Measurements from ENCODE around the gene CELSR1.

CELSR1 gene

GRCh38 chr22:46526244-46526839 is 11.1 kb downstream of the CELSR1 start:
- no peak overlapping the region for H3K4me3 ChIP-seq (ENCODE audit: low read depth, low read length)
- TF ChIP-seq, protein P1, sequence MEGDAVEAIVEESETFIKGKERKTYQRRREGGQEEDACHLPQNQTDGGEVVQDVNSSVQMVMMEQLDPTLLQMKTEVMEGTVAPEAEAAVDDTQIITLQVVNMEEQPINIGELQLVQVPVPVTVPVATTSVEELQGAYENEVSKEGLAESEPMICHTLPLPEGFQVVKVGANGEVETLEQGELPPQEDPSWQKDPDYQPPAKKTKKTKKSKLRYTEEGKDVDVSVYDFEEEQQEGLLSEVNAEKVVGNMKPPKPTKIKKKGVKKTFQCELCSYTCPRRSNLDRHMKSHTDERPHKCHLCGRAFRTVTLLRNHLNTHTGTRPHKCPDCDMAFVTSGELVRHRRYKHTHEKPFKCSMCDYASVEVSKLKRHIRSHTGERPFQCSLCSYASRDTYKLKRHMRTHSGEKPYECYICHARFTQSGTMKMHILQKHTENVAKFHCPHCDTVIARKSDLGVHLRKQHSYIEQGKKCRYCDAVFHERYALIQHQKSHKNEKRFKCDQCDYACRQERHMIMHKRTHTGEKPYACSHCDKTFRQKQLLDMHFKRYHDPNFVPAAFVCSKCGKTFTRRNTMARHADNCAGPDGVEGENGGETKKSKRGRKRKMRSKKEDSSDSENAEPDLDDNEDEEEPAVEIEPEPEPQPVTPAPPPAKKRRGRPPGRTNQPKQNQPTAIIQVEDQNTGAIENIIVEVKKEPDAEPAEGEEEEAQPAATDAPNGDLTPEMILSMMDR (IDR thresholded peaks at IDR 0.05; ENCODE audit: borderline replicate concordance, insufficient read depth, low read depth, low read length) = no peak

GRCh38 chr22:46525389-46526243 is 11.8 kb downstream of the CELSR1 start:
- H3K4me3 ChIP-seq (ENCODE audit: low read depth, low read length) = no peak overlapping the region
- TF ChIP-seq, protein P1 (IDR thresholded peaks at IDR 0.05; ENCODE audit: borderline replicate concordance, insufficient read depth, low read depth, low read length) = no peak

DNA sequence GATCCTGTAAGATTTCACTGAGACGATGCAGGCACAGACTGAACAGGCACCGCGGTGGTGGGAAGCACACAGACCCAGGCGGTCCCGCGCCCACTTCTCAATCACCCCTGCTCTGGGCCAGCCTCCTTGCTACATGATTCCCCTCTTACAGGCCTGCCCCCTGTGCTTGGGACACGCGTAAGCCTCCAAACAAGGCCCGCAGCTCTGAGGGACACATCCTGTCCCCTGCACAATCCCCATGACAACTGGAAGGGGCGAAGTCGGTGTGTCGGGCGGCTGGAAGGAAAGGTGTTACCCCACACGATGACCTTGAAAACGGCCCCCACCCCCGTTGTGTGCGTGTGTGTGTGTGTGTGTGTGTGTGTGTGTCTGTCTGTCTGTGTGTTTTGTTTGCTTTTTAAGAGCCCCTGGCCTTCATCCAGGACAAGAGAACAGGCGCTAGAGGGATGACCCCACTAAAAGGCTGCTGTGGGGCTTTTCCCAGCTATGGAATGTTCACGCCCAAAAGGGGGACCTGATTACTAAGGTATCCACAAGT is 13.1 kb downstream of the CELSR1 start:
- H3K4me3 ChIP-seq (ENCODE audit: low read depth, low read length) = no peak overlapping the region
- TF ChIP-seq, protein P1 (IDR thresholded peaks at IDR 0.05; ENCODE audit: borderline replicate concordance, insufficient read depth, low read depth, low read length) = no peak

DNA sequence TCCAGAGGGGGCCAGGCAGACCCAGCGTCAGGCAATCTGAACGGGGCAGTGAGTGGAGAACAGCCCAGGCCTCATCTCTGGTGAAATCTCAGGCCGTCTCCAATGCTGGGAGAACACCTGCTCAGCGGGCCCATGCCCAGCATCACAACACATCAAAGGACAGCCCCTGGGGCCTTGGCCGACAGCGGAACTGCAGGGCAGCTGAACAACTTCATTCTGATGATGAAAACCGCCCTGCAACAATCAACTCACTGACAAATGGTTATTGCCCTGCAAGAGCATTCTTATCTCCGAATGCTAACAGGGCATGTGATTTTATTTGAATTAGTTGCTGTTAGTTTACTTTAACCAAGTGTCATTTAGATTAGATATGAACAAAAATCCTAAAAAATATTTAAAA is 14.6 kb downstream of the CELSR1 start:
- TF ChIP-seq, protein P1 (IDR thresholded peaks at IDR 0.05; ENCODE audit: borderline replicate concordance, insufficient read depth, low read depth, low read length) = no peak
- no peak overlapping the region for H3K4me3 ChIP-seq (ENCODE audit: low read depth, low read length)

DNA sequence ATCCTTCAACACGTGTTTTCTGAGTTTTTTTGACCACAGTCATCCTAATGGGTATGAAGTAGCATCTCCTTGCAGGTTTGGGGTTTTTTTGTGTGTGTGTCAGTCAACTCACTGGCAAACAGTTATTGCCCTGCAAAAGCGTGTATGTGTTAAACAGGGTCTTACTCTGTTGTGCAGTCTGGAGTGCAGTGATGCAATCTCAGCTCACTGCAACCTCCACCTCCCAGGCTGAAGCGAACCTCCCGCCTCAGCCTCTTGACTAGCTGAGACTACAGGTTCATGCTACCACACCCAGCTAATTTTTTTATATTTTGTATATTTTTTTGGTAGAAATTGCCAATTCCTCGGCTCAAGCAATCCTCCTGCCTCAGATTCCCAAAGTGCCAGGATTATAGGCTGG is 15.4 kb downstream of the CELSR1 start:
- TF ChIP-seq, protein P1 (IDR thresholded peaks at IDR 0.05; ENCODE audit: borderline replicate concordance, insufficient read depth, low read depth, low read length) = no peak

GRCh38 chr22:46520880-46521279 is 16.5 kb downstream of the CELSR1 start:
- TF ChIP-seq, protein P1 (IDR thresholded peaks at IDR 0.05; ENCODE audit: borderline replicate concordance, insufficient read depth, low read depth, low read length) = no peak
- no peak overlapping the region for H3K4me3 ChIP-seq (ENCODE audit: low read depth, low read length)

More for the DNA sequence above, 15.4 kb downstream of the CELSR1 start:
- no peak overlapping the region for H3K4me3 ChIP-seq (ENCODE audit: low read depth, low read length)
